HG02642 (cell line): ENCODE results near the gene PRR35.

Experiments
- ATAC-seq: cut with Tn5 transposase; IDR thresholded peaks from one replicate; pipeline ENCODE4 v1.9.1; 2021; ENCODE audit warnings: mild to moderate bottlenecking; ENCODE audit not compliant: unreplicated experiment, poor library complexity

PRR35 gene

DNA sequence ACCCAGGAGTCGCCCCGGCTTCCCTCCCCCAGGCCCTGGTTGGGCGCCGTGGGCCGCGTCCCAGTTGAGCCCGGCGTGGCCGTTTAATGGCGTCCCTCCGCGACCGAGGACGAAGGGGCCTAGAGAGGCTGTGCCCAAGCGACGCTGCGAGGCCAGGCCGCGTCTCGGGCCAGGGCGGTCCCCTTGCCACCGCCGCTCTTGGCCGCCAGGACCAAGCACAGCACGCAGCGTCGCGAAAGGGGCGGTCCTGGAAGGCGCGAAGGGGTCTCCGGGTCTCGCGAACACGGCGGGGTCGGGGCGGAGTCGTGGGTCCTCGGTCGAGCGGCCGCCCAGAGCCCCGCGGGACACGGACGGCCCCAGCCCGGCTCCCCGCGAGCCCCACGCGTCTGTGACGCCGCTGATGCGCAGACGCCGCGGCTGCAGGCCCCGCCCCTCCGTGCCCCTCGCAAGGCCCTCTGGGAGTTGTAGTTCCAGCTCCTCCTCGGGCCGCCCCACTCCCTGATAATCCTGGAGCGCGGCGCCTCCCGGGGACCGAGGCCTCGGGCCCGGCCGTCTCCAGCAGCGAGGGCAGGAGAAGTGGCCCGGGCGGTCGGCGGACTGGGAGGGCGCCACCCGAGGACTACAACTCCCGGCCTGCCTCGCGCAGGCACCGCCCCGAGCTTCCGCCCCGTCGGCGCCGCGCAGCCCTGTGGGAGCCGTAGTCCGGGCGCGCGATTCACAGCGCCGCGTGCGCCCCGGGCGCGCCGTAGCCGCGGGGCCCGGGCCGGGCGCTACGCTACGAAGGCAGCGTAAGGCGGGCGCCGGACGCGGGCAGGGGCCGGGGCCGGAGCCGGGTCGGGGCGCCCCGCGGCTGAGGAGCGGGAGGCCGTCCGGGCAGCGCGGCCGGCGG, 32.9 kb upstream of the PRR35 start, which contains the start of gene CAPN15:
Gene CAPN15, plus strand, starts transcription at position 698 of the 889 bp plus-strand sequence. CDS start 19,127 bp downstream, outside the sequence.
- ATAC-seq: peak; percentile 74

DNA sequence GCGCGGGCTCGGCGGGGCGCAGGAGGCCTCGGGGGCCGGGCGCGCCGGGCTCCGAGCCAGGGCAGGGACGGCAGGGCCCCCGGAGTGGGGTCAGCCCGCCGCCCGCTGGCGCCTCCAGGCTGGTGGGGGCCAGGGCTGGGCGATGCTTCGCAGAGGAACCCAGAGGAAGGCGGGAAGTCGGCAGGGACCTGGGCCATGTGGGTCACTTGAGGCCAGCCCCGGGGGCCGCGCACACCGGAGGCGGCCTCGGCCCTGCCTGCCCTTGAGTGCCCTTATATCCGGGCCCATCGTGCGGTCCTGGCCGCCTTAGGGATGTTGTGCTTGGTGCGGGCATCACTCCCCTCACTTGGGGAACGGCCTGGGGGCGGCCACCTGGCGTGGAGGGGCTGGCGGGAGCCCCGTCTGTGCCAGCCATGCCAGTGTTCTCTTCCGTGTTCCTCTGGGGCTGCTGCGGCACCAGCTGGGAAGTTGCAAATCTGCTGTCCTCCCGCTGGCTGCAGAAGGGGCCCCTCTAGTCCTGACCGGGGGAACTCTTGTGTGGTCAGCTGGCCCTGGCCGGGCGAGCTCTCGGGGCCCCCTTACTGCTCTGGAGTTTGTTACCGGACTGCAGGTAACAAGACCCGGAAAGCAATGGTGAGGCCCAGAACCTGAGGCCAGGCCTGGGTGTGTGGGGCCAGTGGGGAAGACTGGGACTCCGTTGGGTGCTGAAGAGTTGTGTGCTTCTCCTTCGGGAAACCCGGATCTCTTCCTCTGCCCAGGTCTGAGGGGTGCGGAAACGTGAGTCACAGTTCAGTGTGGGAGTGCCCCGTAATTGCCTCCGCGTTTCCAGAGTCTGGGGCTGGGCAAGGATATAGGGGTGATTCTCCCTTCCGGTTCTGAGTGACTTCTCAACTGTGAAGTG, 31.8 kb upstream of the PRR35 start:
- peak; percentile 10 for ATAC-seq

DNA sequence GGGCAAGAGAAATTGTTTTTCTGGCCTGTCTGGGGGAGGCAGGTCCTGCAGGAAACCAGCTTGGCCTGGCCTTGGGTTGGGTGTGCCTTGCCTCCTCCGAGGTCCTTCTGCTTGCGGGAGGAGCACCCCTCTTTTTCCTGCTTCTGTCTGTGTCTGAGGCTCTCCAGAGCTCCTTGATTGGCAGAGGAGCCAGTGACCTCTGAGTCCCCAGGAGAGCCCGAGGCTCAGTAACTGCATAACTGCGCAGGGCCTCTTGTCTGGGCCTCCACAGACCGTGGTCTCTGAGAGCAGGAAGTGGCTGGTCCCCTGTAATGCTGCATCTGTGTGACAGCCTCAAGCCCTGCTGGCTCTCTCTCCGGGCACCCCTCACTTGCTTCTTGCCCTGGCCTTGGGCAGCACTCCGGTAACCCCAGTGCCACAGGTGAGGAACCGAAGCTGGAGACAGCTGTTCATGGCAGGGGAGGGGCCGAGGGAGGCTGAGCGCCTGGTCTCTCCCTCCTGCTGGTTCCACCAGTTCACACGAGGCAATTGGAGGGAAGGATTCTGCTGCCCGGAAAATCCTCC, 31.1 kb upstream of the PRR35 start:
- no peak for ATAC-seq

DNA sequence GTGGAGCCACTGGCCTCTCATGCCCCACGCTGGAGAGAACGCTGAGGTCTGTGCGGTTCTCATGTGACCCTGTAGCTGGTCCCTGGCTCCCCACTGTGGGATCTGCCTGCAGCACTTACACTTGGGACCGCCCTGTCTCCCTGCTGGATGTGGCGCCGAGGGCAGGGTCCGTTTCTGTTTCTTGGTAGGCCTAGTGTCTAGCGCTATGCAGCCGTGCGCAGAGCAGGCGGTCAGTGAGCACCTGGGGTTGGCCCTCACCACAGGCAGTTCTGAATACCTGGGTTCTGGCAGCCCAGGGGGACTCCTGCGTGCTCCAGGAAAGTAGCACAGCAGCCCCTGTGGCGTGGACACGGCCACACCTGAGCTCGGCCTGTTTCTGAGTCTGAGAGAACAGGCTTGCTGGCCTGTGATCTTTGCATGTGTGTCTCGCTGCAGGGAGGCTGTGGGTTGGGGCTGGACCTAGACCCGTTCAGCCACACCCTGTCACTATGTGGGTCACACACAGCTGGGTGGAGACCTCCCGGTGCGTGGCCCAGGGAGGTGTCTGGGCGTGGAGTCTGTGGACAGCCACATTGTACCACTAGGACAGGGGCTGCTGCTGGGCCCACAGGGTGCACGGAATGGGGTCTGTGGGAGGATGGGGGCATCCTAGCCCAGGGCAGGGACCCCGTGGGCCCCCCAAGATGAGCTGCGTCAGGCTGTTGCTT, 29.9 kb upstream of the PRR35 start:
- ATAC-seq: no peak

DNA sequence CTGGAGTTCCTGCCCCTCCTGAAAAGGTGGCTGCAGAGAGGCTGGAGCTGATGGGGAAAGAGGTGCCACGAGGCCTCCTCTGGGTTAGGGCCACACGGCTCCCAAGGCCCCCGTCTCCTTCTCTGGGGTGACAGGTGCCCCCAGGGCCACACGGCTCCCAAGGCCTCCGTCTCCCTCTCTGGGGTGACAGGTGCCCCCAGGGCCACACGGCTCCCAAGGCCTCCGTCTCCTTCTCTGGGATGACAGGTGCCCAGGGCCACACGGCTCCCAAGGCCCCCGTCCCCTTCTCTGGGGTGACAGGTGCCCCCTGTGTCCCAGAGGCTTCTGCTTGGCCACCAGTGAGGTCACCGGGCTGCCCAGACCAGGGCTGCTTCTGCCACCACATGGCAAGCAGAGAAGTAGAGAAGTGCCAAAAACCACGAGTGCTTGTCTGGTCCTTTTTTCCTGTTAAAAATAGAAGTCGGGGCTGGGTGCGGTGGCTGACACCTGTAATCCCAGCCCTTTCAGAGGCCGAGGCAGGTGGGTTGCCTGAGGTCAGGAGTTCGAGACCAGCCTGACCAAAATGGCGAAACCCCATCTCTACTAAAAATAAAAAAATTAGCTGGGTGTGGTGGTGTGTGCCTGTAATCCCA, 28.6 kb upstream of the PRR35 start:
- ATAC-seq: no peak

DNA sequence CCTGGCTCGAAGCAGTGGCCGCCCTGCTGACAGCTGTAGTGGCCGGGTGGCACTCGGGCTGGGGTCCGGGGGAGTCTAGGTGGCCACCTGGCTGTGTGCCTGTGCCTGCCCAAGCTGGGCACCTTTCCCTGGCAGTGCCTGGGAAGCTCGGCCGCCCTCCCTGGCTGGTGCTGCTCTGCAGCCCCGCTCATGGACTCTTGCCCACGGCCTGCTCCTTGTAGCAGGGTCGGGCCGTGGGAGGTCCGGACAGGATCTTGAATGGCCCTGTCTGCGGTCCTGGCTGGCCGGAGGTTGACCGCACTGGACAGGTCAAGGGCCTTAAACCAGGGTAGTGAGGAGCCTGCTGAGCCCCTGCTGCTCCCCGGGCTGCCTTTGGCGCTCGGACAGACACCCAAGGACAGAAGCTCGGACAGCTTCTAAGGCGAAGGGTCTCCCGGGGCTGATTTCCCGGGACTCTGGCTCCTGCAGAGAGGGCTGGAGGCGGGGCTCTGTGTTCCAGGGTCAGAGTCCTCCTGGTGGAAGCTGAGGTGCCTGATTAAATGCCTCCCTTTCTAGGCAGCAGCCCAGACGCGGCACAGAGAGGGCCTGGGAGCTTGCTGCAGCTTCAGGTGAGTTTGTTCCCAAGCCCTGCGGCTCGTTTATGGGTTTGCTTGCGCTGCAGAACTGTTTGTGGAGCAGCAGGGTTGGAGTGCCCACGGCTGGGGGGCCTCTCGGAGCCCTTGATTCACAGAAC, 26.6 kb upstream of the PRR35 start:
- ATAC-seq: no peak

DNA sequence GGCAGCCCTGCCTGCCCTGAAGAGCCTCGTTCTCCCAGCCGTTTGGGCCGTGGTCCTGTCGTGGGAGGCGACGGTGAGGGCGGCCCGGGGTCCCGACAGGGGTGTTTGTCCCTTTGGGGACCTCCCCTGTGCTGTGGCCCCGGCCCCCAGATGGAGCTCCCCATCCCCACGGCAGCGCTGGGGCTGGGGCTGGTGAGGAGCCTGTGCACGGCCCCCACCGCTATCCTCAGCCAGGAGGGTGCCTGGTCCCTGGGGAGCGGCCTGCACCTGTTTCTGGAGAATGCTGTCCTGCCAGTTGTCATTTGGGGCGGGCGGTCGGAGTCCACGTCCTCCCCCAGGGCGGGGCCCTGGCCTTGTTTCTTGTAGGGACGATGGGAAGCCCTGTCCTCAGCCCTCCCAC, 26.1 kb upstream of the PRR35 start:
- no peak for ATAC-seq

DNA sequence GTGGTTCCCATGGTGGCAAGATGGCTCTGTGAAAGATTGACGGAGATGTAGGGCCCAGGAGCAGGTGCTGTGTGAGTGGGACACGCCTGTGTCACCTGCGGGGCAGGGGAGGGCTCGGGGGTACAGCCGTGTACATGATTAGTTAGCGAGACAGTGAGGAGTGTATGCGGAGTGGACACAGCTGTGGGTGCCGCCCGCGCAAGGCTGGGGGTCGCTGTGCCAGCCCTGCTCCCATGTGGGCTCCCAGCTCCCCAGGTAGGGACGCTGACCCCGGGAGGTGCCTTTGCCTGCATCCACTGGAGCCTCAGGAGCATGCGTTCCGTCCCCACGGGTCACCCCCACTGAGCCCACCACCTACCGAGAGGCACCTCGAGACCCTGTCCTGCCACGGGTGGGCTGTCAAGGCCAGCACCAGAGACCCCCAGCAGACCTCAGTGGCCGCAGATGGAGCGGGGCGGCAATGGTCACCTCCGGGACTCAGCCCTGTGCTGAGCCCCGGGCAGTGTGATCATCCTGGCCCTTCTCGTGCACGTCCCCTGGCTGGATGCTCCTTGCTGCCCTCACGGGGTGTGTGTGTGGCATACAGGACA, 25.2 kb upstream of the PRR35 start:
- ATAC-seq: no peak

DNA sequence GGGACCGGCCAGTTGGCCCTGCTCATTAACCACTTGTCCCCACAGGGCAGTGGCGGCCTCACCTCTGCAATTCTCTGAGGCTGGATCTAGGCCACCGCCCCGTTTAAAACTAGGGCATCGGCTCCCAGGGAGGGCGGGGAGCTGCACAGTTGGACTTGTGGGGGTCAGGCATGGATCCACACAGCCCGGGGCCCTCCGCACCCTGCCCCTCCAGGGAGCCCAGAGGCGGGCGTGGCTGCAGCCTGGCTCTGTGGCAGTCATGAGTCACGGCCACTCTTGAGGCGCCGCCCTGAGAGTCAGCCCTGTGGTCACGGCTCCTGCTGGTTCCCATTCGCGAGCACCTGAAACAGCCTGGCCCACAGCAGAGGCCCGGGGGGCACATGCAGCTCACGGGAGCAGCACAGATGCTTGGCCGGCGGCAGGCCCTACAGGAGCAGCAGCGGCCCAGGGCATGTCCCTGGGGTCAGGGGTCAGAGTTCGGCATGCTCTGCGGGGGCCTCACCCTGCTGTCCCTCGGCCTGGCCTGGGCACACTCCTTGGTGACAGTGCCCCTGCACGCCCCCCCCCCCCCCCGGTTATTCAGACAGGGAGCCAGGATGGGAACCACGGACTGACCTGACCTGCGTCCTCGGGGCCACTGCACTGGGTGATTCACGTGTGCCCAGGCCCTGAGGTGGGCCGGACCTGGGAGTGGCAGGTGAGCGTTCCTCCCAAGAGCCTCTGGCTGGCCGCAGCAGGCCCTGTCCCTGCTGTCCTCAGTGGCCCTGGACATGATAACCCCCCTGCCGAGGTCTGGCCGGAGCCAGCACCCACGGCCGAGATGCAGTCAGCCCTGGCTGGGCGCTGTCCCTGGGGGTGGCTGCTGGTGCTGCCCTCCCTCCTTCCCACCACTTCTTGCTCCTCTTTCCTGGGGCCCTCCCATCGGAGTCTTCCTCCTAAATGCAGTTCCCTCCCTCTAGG, 24.5 kb upstream of the PRR35 start:
- no peak for ATAC-seq

DNA sequence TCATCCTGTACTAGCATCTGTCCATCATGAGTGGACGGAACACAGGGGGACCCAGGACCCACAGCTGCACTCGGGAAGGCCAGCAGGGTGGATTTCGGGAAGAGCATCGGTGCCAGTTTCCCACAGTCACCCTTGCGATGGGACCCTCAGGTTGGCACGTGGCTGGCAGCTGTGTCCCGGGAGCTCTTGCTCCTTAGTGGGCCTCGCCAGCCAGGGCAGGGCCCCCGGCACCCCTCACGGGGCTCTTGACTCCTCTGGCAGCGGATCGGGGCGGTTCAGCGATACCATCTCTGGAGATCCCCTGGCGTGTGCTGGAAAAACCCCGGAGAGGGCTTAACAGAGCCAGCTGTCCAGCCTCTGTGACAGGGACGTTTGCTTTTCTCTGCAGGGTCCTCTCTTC, 23.4 kb upstream of the PRR35 start:
- ATAC-seq: no peak

DNA sequence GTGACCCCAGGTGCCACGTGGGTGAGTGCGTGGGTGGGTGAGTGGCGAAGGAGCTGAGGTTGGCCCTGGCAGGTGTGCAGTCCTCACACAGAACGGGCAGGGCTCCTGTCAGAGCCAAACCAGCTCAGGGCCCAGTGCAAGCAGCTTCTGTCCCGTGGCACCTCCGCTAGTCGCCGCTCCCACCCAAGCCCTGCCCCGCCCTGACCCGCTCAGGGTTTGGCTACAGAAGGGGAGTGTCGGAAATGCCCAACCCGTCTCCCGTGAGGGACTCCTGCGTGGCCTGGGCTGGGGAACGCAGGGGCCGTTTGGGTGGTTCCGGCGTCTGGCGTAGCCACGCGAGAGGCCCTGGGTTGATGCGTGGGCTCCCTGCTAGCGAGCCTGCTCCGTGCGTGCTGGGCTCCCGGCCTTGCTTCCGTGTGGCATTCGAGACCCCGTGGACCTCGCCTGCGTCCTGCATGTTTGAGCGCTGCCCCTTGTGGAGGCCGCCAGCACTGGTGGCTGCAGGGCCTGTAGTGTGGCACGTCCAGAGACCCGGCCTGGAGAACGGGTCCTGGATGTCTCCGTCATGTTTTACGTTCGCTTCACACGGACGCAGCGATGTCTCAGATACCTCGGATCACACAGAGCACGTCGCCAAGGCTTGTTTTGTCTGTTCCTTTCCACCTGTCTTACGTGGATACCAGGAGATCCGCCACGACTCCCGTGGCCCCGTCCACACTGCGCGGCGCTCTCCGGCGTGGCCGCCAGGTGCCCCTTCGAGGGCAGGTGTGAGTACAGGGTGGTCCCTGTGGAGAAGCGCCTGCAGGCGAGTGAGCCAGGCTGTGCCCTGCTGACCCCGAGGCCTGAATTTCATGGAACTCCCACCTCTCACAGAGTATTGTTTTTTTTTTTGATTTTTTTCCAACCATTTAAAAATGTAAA, 22.5 kb upstream of the PRR35 start:
- ATAC-seq: no peak

DNA sequence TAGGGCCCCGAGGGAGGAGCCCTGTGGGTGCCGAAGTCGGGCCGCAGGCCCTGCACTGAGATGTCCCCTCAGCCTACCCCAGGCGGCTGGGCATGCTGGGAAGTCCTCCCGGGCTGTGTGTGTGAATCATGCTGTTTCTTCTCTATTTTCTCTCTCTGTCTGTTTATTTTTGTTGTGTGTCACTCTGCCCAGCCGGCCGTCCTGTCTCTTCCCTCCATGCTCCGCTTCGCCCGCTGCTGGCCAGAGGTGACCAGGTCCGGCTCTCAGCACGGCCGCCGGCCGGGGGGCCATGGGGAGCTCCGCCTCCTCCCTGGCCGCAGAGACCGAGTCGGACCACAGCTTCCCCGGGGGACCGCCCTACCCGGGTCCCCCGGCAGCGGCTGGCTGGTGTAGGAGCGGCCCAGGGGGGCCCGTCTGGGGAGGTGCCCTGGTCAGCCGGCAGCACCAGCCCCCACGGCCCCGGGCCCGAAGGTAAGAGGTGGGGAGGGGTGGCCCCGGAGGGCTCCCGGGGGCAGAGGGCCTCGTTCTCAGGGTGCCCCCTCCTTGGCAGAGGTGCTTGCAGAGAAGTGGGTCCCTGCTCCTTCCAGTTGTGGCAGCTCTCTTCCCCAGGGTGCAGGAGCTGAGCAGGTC, 20.2 kb upstream of the PRR35 start:
- no peak for ATAC-seq

DNA sequence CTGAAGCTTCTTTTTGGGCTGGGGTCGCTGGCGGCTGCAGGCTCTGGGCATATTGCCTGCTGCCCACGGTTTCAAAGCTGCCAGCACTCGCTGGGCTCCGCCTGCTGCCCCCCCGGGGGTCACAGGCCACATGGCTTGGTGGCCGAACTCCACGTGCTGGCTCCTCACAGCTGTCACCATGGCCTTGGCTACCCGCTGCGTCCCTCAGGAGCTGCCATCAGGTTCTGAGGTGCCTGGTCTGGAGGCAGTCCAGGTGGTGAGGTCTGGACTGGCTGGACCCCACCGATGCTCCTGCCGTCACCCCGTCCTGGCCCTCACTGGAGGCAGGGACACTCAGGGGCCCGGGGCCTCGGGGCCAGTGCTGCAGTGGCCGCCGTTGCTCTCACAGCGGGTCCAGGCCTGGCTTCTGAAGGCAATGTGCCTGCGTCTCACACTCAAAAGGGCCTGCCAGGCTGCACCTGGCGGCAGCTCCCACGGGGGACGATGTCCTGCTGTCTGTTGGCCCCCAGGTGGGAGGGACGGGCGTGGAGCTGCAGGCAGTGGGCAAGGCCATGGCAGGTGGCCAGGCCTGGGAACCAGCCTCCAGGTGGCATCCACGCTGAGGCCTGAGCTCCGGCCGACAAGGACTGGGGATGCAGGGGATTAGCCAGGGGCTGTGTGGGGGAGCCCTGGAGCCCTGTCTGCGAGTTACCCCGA, 19.4 kb upstream of the PRR35 start:
- no peak for ATAC-seq

DNA sequence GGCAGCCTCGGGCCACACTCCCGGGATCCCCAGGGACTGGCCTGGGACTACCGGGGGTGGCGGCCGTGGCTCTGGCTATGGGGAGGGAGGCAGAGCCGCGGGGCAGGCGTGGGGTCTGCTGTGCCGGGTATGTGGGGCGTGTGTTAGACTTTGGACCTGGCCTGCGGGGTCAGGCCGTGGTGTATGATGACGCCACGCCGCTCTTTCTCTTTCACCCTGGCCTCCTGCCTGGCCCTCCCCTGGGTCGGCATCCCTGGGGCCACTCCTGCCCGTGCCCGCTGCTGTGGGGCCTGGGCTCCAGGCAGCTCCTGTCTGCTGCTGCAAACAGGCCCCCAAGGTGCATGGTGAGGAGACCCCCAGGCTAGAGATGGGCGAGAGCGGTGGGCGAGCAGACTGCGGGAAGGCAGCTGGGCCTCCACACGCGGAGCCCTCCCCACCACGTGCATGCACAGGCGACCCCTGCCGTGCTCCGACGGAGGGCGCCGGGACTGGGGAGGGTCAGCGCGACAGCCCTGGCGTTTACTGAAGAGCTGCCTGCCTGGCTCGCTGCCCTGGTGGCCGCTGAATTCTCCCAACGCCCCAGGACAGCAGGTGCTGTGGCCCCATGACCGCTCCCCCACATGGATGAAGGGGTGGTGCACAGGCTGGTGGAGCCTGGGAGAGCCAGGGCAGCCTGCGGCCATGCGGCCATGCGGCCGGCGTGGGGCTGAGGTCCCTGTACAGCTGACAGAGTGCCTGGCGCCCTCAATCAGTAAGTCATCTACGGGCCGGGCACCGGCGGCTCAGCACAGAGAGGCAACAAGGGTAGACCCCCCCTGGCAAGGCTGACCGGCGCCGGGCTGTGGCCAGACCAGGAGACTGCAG, 16.7 kb upstream of the PRR35 start:
- no peak for ATAC-seq

DNA sequence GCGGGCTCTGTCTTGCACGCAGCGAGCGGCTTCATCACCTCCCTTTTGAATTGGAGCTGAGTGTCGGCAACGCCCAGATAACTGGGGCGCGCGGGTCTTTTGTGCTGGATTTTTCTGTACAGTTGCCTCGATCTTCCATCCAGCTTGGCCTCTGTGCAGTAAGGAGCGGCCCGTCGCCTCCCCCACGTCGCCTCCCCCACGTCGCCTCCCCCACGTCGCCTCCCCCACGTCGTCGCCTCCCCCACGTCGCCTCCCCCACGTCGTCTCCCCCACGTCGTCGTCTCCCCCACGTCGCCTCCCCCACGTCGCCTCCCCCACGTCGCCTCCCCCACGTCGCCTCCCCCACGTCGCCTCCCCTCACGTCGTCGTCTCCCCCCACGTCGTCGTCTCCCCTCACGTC, 15.7 kb upstream of the PRR35 start:
- no peak for ATAC-seq
